K562 (cell line): ENCODE data around the gene FBL. TPM values are rescaled to one million over a fixed set of nuclear protein-coding genes. Genes with fewer than 3 reads are reported as not detected.

Experiments
- ATAC-seq: fragments of 200-7000 bp; cut with Tn5 transposase; 3 replicates; pipeline ENCODE4 v1.9.1; 2020; ENCODE audit warnings: moderate library complexity
- BruUV-seq: library from RNA; stranded (reverse); fragments of 400-500 nt; replicated peaks from 2 replicates; lab custom pipeline; 2021; lab: Mats Ljungman, UMichigan
- CTCF ChIA-PET: fragments of 300-600 bp; formaldehyde crosslinking; extraction: SDS; loops from one replicate; lab custom pipeline; 2021; ENCODE audit warnings: low intra/inter-chr PET ratio; lab: Yijun Ruan, JAX
- POLR2A ChIA-PET: fragments of 300-600, 350-650 bp; sonication (Branson Sonifier 250); formaldehyde crosslinking; extraction: SDS; loops from one replicate; lab custom pipeline; 2021; ENCODE audit warnings: antibody characterized with exemption, inconsistent platforms; lab: Yijun Ruan, JAX
- DNase-seq, 4 experiments: peaks; one replicate each; pipeline versions ENCODE4 v3.0.0 to v3.0.0-alpha.2; 2011 to 2018; ENCODE audit warnings: low spot score in 3 of 4, mixed read lengths in 3 of 4; ENCODE audit errors: extremely low read depth in 1 of 4
- FAIRE-seq: peaks from 2 replicates; lab custom pipeline; 2011; peaks lifted over from hg19 to GRCh38; lab: Jason Lieb, UNC
- H2AFZ ChIP-seq: 2 replicates; pipeline ENCODE4 v1.6.0; 2011; ENCODE audit warnings: low read depth, low read length, control low read depth, inconsistent platforms
- H3K27ac ChIP-seq: fragments of 200-600 bp; 3 replicates; pipeline ENCODE4 v1.8.0; 2011; ENCODE audit warnings: low read depth, mild to moderate bottlenecking, control low read depth, inconsistent platforms, low read length, moderate library complexity, mixed read lengths; ENCODE audit errors: extremely low read depth
- H3K27me3 ChIP-seq, 2 experiments: fragments of 300-600 bp in 1 of 2; 2 replicates in 1 of 2; 3 replicates in 1 of 2; pipeline versions ENCODE4 v1.6.0 to v1.8.0; 2011; ENCODE audit warnings: inconsistent platforms in 2 of 2, low read length in 2 of 2, mild to moderate bottlenecking in 1 of 2, mixed read lengths in 1 of 2, moderate library complexity in 1 of 2; ENCODE audit not compliant: control insufficient read depth in 2 of 2, insufficient read depth in 2 of 2
- H3K36me3 ChIP-seq: fragments of 300-600 bp; 3 replicates; pipeline ENCODE4 v1.8.0; 2011; ENCODE audit warnings: mild to moderate bottlenecking, low read length, inconsistent platforms; ENCODE audit not compliant: control insufficient read depth, insufficient read depth
- H3K4me1 ChIP-seq, 2 experiments: fragments of 200-600 bp in 1 of 2; replicated peaks in 1 of 2; 2 replicates in 1 of 2; 3 replicates in 1 of 2; pipeline versions ENCODE4 v1.5.1 to v1.8.0; 2011; ENCODE audit warnings: inconsistent platforms in 2 of 2, low read length in 2 of 2, mild to moderate bottlenecking in 1 of 2, mixed read lengths in 1 of 2, moderate library complexity in 1 of 2; ENCODE audit not compliant: control insufficient read depth in 2 of 2, insufficient read depth in 2 of 2
- H3K4me2 ChIP-seq: 2 replicates; pipeline ENCODE4 v1.6.1; 2011; ENCODE audit warnings: low read length, control low read depth, inconsistent platforms, mixed read lengths; ENCODE audit not compliant: insufficient read depth
- H3K4me3 ChIP-seq: fragments of 200-600 bp; sonication (generic), shearing (Covaris generic); 2 replicates; pipeline ENCODE4 v1.5.1; 2016; ENCODE audit warnings: control low read depth, inconsistent platforms
- H3K79me2 ChIP-seq: fragments of 200-600 bp; 3 replicates; pipeline ENCODE4 v1.8.0; 2011; ENCODE audit warnings: low read length, inconsistent platforms; ENCODE audit not compliant: control insufficient read depth, insufficient read depth
- H3K9ac ChIP-seq, 2 experiments: 2 replicates each; pipeline versions ENCODE4 v1.6.0 to v1.6.1; 2011; ENCODE audit warnings: low read depth in 2 of 2, low read length in 2 of 2, control low read depth in 1 of 2, inconsistent platforms in 1 of 2, mild to moderate bottlenecking in 1 of 2, mixed read lengths in 1 of 2; ENCODE audit not compliant: insufficient read depth in 1 of 2
- H3K9me1 ChIP-seq: one replicate; pipeline ENCODE4 v1.6.0; 2011; ENCODE audit warnings: inconsistent platforms, mild to moderate bottlenecking, low read length, moderate library complexity; ENCODE audit not compliant: control insufficient read depth, insufficient read depth
- H3K9me3 ChIP-seq: replicated peaks from 2 replicates; pipeline ENCODE4 v1.5.1; 2011; ENCODE audit warnings: low read depth, low read length, inconsistent platforms; ENCODE audit not compliant: control insufficient read depth, insufficient read depth
- H4K20me1 ChIP-seq: replicated peaks from 2 replicates; pipeline ENCODE4 v1.6.1; 2011; ENCODE audit warnings: low read length, inconsistent platforms, mixed read lengths; ENCODE audit not compliant: control insufficient read depth, insufficient read depth
- CBX5 ChIP-seq: IDR thresholded peaks from 2 replicates; pipeline ENCODE4 v1.6.1; 2014; ENCODE audit warnings: low read depth, borderline replicate concordance
- EZH2 ChIP-seq: IDR thresholded peaks from 2 replicates; pipeline ENCODE4 v1.6.1; 2012; ENCODE audit warnings: low read depth, mild to moderate bottlenecking, inconsistent platforms, low read length, borderline replicate concordance
- FOSL1 ChIP-seq: fragments of 200-800 bp; sonication (Bioruptor generic); conservative IDR thresholded peaks from 2 replicates; pipeline ENCODE4 v1.6.1; 2016; ENCODE audit warnings: missing genetic modification characterization, missing compliant biosample characterization
- FOXJ3 ChIP-seq: sonication (generic); formaldehyde crosslinking; IDR thresholded peaks from 2 replicates; pipeline ENCODE4 v1.4.0; 2020; ENCODE audit warnings: mild to moderate bottlenecking, missing genetic modification reagents
- HNRNPH1 ChIP-seq: fragments of 200-400 bp; formaldehyde crosslinking; optimal IDR thresholded peaks from 2 replicates; pipeline ENCODE3; 2017; ENCODE audit warnings: low read depth, mild to moderate bottlenecking, low read length, moderate library complexity
- HSF4 ChIP-seq: fragments of 250-450 bp; sonication (Bioruptor Pico); IDR thresholded peaks from 2 replicates; pipeline ENCODE4 v2.1.2; 2022; ENCODE audit warnings: mild to moderate bottlenecking, moderate library complexity, borderline replicate concordance
- KHSRP ChIP-seq: fragments of 450-650 bp; IDR thresholded peaks from 2 replicates; pipeline ENCODE4 v1.6.1; 2017
- NFIC ChIP-seq: fragments of 450-650 bp; IDR thresholded peaks from 2 replicates; pipeline ENCODE4 v1.6.1; 2017; ENCODE audit warnings: mild to moderate bottlenecking, inconsistent platforms
- NR2C2 ChIP-seq, 2 experiments: fragments of 200-800 bp in 1 of 2; sonication (Bioruptor generic) in 1 of 2; sonication (generic) in 1 of 2; formaldehyde crosslinking in 1 of 2; IDR thresholded peaks; 2 replicates each; pipeline versions ENCODE4 v1.6.1 to v1.8.0; 2016 to 2022; ENCODE audit warnings: mild to moderate bottlenecking in 1 of 2, missing compliant biosample characterization in 1 of 2, missing genetic modification characterization in 1 of 2, missing genetic modification reagents in 1 of 2
- PHF8 ChIP-seq: fragments of 200-600 bp; sonication (generic); IDR thresholded peaks from 2 replicates; pipeline ENCODE4 v1.6.1; 2012; ENCODE audit warnings: mixed run types, mild to moderate bottlenecking, inconsistent platforms, low read length, moderate library complexity, borderline replicate concordance
- POLR3A ChIP-seq: IDR thresholded peaks from 2 replicates; pipeline ENCODE4 v1.6.1; 2011; ENCODE audit warnings: borderline replicate concordance, mild to moderate bottlenecking, moderate library complexity; ENCODE audit not compliant: insufficient read length, insufficient read depth; ENCODE audit errors: extremely low read depth
- RAD51 ChIP-seq: fragments of 450-650 bp; IDR thresholded peaks from 2 replicates; pipeline ENCODE4 v1.7.1; 2016; ENCODE audit warnings: low read depth, mild to moderate bottlenecking, borderline replicate concordance
- TARDBP ChIP-seq: fragments of 450-650 bp; IDR thresholded peaks from 2 replicates; pipeline ENCODE4 v1.6.1; 2016
- WGBS: fragments of 100-300 bp; shearing (Covaris generic); methylation state at CpG from one replicate; pipeline ENCODE4 v1.1.6; 2016; ENCODE audit warnings: low coverage, mixed read lengths; ENCODE audit not compliant: insufficient coverage; ENCODE audit errors: missing lambda C conversion rate; 5-methylcytosine and 5-hydroxymethylcytosine counted together
- in situ Hi-C: fragments of 300-500 bp; cut with MboI; formaldehyde crosslinking; loops from 4 replicates; pipeline ENCODE4 v1.15.0; 2018; ENCODE audit warnings: inconsistent platforms, mixed read lengths
- intact Hi-C: fragments of 100-400 bp; cut with micrococcal nuclease; formaldehyde crosslinking; loops from 2 replicates; pipeline ENCODE4 v1.14.2; 2022
- polyA plus RNA-seq, 8 experiments: library from polyadenylated mRNA; depleted of rRNA in 4 of 8; stranded (reverse) in 5 of 8; unstranded in 3 of 8; fragments of >200 nt; fragmentation: Nextera tagmentation in 2 of 8; fragmentation: Illumina TruSeq in 1 of 8; extraction: Ambion mirVana in 2 of 8; extraction: Trizol in 1 of 8; gene quantifications; 2 replicates each; pipeline versions ENCODE4 v1.2.1 to v1.2.3, GENCODE V29; 2011 to 2014; ENCODE audit warnings: inconsistent platforms in 1 of 8, missing spikeins in 1 of 8
- total RNA-seq, 7 experiments: library from RNA; depleted of rRNA in 6 of 7; stranded (reverse); fragments of >200 nt in 6 of 7; fragmentation: Illumina TruSeq in 2 of 7; extraction: Trizol in 2 of 7; gene quantifications; 2 replicates each; pipeline versions ENCODE4 v1.2.1 to v1.2.3, GENCODE V29; 2011 to 2021; ENCODE audit warnings: low replicate concordance in 1 of 7
- TF ChIP-seq, protein P1 (sequence below): sonication (generic); formaldehyde crosslinking; IDR thresholded peaks from 2 replicates; pipeline ENCODE4 v1.8.1; 2022; ENCODE audit warnings: missing genetic modification reagents
- TF ChIP-seq, protein P2 (sequence below): IDR thresholded peaks from 2 replicates; pipeline ENCODE4 v1.6.1; 2011; ENCODE audit not compliant: insufficient read length; ENCODE audit errors: extremely low read depth
- TF ChIP-seq, protein P3 (sequence below): fragments of 250-450 bp; sonication (Bioruptor Pico); IDR thresholded peaks from 2 replicates; pipeline ENCODE4 v1.4.0; 2020; ENCODE audit warnings: mild to moderate bottlenecking, moderate library complexity

The FBL gene
- total and polyA plus RNA-seq, 9 of the 15 experiments (the other 6 are each of a cell fraction or from before 2014, with no cell fraction given) = 201 to 1,696 (median 696) TPM

DNA sequence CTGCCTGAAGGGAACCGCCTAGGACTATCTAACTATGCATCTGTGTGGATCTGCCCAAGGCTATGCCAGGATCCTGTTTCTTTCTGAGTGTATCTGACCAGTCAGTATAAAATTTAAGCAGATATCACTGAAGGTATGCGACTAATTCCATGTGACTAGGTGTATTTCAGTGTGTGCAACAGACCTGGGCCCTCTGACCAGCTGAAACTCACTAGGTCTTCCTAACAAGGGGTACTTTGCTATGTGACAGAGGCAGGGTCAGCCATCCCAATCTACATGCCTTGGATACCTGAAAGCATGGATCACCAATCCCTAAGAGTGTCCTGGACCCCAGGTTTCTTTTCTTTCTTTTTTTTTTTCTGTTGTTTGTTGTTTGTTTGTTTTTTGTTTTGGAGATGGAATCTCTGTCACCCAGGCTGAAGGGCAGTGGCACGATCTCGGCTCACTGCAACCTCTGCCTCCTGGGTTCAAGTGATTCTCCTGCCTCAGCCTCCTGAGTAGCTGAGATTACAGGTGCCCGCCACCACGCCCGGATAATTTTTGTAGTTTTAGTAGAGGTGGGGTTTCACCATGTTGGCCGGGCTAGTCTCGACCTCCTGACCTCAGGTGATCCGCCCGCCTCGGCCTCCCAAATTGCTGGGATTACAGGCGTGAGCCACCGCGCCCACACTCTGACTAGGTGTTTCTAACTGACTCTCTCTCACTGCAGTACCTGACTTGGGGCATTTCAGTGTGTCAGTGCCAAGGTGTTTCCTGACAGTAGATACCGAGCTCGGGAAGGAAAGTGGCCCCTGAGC is 44.8 kb upstream of the FBL start:
- H3K9me1 ChIP-seq = no peaks in the 10 kb centered on the region
- no peak overlapping the region; a peak in 1 of 4 replicates for H3K9ac ChIP-seq
- FAIRE-seq (no peak), DNase-seq (no peak), ATAC-seq (no peak)
- H4K20me1 ChIP-seq = 0 out of 2 replicates have a peak, but pooled peaks cover 4% of the 10 kb centered on the region
- WGBS = 18% methylated on average over 17 of the region's 17 CpGs
- BruUV-seq = no TSS peak
- in situ Hi-C loops = no loop called here
- ChIA-PET CTCF (no interaction called here), POLR2A (no interaction called here)
- H3K79me2 ChIP-seq = no peaks in the 10 kb centered on the region
- no peaks in the 10 kb centered on the region for H3K9me3 ChIP-seq
- no peak overlapping the region for H3K4me2 ChIP-seq
- H3K27ac ChIP-seq = no peak overlapping the region
- no peak overlapping the region for H2AFZ ChIP-seq
- no peak overlapping the region for H3K4me3 ChIP-seq
- no peaks in the 10 kb centered on the region for H3K36me3 ChIP-seq
- H3K4me1 ChIP-seq = peaks cover 0 to 9% of the 10 kb centered on the region in 2 experiments; a peak in 2 of 5 replicates
- H3K27me3 ChIP-seq = peaks cover 22 to 36% of the 10 kb centered on the region in 2 experiments
- intact Hi-C loops = no loop called here
- TF ChIP-seq PHF8 (no peak), POLR3A (no peak), CBX5 (no peak), NR2C2 (CRISPR knock-in tag; IDR thresholded peaks at IDR 0.05) (no peak), NR2C2 (tag; IDR thresholded peaks at IDR 0.05) (no peak), HSF4 (CRISPR knock-in tag) (no peak), FOXJ3 (CRISPR knock-in tag) (no peak), FOSL1 (tag) (no peak), EZH2 (no peak), HNRNPH1 (no peak), RAD51 (no peak), TARDBP (no peak), KHSRP (no peak), NFIC (no peak)
- TF ChIP-seq, protein P1, sequence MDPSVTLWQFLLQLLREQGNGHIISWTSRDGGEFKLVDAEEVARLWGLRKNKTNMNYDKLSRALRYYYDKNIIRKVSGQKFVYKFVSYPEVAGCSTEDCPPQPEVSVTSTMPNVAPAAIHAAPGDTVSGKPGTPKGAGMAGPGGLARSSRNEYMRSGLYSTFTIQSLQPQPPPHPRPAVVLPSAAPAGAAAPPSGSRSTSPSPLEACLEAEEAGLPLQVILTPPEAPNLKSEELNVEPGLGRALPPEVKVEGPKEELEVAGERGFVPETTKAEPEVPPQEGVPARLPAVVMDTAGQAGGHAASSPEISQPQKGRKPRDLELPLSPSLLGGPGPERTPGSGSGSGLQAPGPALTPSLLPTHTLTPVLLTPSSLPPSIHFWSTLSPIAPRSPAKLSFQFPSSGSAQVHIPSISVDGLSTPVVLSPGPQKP (CRISPR knock-in tag) = no peak
- TF ChIP-seq, protein P2, sequence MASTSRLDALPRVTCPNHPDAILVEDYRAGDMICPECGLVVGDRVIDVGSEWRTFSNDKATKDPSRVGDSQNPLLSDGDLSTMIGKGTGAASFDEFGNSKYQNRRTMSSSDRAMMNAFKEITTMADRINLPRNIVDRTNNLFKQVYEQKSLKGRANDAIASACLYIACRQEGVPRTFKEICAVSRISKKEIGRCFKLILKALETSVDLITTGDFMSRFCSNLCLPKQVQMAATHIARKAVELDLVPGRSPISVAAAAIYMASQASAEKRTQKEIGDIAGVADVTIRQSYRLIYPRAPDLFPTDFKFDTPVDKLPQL = no peak
- TF ChIP-seq, protein P3, sequence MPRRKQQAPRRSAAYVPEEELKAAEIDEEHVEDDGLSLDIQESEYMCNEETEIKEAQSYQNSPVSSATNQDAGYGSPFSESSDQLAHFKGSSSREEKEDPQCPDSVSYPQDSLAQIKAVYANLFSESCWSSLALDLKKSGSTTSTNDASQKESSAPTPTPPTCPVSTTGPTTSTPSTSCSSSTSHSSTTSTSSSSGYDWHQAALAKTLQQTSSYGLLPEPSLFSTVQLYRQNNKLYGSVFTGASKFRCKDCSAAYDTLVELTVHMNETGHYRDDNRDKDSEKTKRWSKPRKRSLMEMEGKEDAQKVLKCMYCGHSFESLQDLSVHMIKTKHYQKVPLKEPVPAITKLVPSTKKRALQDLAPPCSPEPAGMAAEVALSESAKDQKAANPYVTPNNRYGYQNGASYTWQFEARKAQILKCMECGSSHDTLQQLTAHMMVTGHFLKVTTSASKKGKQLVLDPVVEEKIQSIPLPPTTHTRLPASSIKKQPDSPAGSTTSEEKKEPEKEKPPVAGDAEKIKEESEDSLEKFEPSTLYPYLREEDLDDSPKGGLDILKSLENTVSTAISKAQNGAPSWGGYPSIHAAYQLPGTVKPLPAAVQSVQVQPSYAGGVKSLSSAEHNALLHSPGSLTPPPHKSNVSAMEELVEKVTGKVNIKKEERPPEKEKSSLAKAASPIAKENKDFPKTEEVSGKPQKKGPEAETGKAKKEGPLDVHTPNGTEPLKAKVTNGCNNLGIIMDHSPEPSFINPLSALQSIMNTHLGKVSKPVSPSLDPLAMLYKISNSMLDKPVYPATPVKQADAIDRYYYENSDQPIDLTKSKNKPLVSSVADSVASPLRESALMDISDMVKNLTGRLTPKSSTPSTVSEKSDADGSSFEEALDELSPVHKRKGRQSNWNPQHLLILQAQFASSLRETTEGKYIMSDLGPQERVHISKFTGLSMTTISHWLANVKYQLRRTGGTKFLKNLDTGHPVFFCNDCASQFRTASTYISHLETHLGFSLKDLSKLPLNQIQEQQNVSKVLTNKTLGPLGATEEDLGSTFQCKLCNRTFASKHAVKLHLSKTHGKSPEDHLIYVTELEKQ = no peak
